HG03432 (cell line): Measurements from ENCODE around the gene PDCD10.

ENCODE experiments used
- ATAC-seq: cut with Tn5 transposase; IDR thresholded peaks from one replicate; pipeline ENCODE4 v1.9.1; 2021; ENCODE audit warnings: mild to moderate bottlenecking, moderate library complexity; ENCODE audit not compliant: unreplicated experiment

The PDCD10 gene

DNA sequence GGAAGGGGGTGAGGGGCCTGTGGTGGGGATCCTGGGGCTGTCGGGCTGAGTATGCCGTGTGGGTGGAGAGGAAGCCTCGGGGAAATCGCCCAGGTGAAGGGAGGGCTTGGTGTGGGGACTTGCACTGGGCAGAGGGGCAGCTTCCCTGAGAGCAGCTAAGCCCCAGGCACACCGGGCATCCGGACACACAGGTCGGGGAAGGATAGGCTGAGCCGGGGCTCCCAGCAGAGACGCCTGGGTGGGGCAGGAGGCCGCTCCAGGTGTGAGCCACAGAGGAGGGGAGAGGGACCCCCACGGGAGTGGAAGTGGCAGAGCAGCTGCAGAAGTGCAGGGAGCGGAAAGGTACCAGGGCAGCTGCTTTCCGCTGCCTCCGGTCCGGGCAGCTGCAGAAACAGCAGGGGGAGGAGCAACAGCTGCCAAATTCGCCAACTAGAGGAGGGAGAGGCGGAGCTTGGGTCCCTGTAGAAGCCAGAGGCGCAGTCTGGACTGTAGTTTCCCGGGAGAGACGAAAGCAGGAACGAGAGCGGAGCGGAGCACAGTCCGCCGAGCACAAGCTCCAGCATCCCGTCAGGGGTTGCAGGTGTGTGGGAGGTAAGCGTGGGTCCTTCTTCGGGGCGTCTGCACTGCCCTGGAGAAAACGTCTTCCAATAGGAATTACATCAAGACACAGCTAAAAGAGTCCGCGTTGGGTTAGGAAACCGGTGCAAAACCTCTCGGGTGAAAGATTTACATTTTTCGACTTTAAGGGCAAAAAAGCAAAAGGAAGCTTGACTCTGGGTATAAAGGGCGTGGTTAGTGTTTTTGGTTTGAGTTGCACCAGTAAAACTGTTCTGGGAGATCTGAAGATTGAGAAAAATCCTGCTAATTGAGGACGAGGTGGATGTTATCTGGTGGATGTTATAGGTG lies 794 bp upstream of the PDCD10 start, which contains the start of gene SERPINI1:
TSS of gene SERPINI1 (plus strand) at position 489 of the 906 bp plus-strand sequence. CDS start 53,408 bp downstream, outside the sequence.
- peak; percentile 69 for ATAC-seq

DNA sequence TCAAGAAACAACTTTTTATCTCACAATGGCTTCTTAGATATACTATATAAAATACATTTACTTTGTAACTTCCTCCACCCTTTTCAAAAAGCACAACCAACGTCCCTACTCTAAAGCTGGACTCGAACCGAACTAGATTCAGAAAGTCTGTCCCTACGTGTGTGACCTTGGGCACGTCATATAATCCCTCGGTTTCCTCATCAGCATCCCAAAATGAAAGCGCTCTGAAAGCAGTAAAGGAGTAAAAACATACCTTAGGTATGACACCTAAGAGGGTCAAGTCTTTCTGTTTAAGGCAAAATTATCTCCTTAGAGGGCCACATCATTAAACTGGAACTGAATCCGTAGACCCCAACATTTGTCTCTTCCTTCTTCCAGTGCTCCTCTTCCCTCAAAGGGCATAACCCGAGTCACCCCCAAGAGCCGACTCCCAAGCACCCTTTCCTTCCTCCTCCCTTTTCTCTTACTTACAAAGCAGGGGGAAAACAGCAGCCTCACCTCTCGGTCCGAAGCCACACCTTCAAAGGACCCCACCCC lies 663 bp downstream of the PDCD10 start:
- no peak for ATAC-seq

DNA sequence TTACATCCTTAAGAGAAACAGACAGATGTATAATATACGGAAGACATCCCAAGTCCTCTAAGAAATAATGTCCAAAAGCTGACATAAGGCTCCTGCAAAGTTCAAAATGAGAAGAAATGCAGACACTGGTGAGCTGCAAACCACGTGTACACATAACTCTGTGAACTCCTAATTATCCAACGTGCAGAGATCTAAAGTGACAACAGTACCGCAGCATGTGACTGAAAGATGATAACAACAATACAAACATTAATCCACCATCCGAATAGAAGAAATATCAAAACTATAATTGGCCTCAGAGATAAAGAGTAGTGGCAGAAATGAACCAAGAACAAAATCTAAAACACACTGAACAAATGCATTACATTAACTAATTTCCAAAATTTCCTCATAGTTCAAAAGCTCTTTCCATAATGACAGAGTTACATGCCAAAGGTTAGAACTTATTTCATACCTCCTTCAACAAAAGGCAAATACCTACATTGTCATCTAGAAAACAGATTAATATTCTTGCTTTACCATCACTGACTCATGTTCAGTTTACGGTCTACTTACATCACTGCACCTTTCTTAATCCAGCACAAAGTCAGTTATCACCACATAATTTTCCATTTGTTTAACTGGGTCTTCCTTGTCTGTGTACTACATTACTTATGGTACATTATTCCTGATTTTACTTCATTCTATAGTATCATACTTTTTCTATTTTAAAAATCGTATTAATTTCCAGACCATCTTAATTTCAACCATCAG lies 2.2 kb downstream of the PDCD10 start:
- ATAC-seq: no peak

DNA sequence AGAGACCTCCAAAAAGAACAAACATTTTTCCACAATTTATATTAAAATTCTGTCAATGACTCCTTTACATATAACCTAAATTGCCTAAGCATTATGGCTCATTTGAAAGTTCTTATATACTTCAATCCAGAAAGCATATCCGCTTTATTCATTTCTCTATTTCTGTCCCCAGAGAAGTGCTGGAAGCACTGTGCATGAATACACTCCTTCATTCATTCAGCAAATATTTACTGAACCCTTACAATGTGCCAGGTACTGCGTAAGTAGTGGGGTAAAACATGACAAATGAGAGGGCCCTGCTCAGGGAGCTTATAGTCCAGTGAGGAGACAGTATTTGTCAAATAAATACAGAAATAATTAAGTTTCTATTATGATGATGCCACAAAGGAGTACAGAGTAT lies 3.3 kb downstream of the PDCD10 start:
- ATAC-seq: no peak

DNA sequence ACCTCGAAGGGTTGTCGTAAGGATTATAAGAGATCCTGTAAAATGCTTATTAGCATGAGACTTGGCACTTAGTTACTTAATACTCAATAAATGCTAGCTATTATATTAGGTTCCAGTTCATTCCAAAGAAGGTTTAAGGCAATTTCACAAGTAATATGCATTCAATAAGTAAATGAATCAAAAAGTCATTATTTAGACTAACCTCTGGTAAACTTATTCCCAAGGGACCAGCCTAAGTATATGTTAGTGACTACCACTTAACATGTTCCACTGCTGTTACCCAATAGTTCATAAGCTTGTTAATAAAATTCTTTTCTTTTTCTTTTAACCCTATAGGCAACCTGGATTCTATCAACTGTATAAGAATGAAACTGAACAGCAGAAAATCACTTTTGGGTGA lies 5.1 kb downstream of the PDCD10 start:
- no peak for ATAC-seq

DNA sequence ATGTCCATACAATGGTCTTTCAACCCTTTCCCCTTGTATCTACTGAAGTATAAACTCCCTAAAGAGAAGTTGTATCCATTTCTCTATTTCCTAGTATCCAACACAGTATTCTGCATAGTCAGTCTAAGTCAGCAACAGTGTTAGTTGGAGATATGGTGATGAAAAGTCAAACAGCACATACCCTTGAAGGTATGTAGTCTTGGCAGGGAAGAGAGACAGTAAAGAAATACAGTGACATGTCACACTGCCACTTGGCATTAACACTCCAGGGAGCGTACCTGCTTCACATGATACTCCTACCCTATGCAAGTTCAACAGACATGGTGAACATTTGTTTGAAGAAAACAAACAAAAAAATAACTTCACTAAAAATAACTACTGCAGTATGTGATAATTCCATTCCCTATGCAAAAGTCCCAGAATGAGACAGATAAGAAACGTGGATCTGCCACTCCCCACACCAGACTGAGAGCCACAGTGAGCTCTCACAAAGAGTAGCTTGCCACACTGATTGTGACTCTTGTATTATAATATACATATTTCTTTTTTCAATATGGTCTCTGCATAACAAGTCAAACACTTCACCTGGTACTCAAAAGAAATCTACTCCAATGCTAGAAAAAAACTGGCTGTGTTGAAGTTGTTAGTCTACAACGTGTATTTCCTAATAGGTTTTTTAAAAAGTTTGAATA lies 5.9 kb downstream of the PDCD10 start:
- no peak for ATAC-seq

DNA sequence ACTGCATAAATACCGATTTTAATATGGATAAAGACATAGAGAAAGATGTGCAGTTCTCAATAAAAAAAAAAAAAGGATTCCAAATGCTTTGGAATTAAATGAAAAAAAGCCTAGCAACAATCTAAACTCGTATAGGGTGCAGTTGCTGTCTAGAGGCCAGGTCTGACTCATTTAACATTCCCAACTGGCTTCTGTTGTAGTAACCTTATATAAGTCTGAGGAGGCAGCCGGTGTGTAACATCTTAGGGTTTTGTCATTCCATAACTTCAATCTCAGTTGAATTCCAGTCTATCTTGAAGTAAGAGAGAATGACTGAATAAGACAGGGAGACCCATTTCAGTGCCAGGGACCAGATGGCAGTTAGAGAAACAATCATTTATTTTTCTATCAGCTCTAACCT lies 6.5 kb downstream of the PDCD10 start:
- ATAC-seq: no peak

DNA sequence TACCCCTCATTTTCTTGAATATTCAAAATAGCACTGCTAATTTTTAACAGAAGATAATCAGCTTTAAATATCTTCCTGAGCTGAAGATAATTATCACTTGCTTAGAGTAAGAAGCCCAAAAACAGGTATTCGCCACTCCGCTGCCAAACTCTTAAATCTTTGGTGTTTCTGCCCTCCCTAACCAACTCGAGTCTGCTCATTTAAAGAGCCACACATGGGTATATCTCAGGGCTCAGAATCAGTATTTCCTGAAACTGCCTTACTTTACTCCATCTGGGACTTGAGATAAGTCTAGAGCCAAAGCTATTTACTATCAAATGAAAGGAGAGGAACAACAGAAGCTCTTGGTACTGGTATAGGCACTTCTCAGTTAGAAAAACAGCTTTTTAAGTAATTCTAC lies 10.8 kb downstream of the PDCD10 start:
- no peak for ATAC-seq

DNA sequence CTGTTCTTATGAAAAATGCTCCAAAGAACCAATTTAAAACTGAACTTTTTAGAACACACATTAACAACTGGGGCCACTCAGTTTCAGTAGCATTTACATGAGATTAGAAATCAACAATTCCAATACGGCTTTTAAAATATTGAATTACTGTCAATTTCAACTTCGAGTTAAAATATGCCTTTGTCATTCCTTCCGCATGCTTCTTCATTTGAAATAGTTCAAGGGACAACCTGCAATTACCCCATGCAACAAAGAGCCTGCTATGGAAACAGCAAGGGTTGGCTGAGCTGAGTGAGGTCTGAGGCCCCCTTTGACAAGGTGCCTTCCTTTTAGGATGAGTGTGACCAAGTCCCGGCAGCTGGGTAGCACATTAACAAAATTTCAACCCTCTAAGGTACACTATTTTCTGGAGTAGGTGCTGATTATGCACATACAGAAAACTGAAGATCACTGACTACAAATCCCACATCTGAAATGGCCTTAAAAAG lies 11.6 kb downstream of the PDCD10 start:
- no peak for ATAC-seq

DNA sequence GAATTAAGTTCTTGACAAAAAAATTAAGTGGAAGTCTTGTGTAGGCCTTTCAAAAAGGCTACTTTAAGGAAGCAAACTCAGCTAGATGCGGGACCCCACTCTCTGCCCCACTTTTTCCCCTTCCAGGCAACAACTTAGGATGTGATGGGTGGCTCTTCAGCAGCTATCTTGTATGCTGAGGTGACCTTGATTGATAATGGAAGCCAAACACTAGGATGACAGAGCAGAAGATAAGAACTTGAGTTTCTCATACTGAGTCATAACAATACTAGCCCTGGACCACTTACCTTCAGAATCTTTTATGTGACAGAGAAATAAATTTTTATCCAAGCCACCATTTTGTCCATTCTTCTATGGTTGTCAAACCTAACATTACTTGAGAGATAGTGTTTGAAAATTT lies 16.1 kb downstream of the PDCD10 start:
- ATAC-seq: no peak

DNA sequence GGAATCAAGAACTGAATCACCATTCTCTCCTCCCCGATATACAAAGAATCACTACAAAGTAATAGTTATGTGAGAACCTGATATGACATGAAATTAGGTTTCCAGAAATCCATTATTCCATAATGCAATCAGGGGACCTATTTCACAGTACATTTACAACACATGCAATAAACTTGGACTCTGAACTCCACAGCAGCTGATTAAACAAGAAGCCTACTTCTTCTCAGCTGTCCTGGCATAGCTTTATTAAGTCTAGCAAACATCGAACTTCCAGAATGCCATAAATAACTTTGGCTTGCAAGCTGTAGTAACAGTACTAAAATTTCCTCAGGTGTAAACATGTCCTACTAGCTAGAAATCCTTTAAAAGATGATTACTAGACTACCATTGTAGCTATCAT lies 17.8 kb downstream of the PDCD10 start:
- no peak for ATAC-seq

DNA sequence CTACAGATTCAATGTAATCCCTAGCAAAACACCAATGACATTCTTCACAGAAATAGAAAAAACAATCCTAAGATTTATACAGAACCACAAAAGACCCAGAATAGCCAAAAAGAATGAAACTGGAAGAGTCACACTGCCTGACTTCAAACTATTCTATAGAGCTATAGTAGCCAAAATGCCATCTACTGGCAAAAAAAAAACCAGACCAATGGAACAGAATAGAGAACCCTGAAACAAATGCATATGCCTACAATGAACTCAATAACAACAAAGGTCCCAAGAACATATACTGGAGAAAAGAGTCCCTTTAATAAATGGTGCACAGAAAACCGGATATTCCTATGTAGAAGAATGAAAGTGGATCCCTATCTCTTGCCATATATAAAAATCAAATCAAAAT lies 19.8 kb downstream of the PDCD10 start:
- no peak for ATAC-seq

DNA sequence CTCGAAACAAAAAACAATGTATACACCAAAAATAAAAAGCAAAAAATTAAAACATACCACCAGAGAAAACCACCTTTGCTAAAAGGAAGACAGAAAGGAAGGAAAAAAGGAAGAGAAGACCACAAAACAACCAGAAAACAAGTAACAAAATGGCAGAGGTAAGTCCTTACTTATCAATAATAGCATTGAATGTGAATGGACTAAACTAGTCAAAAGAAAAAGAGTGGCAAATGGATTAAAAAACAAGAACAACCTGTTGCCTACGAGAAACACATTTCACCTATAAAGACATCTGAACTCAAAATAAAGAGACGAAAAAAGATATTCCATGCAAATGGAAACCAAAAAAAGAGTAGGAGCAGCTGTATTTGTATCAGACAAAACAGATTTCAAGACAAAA lies 22.2 kb downstream of the PDCD10 start:
- ATAC-seq: no peak

DNA sequence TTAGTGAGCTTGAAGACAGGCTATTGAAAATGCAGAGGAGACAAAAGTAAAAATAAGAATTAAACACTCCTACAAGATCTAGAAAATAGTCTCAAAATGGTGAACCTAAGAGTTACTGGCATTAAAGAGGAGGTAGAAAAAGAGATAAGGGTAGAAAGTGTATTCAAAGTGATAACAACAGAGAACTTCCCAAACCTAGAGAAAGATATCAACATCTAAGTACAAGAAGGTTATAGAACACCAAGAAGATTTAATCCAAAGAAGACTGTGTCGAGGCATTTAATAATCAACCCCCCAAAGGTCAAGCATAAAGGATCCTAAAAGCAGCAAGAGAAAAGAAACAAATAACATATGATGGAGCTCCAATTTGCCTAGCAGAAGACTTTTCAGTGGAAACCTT lies 23.3 kb downstream of the PDCD10 start:
- no peak for ATAC-seq

DNA sequence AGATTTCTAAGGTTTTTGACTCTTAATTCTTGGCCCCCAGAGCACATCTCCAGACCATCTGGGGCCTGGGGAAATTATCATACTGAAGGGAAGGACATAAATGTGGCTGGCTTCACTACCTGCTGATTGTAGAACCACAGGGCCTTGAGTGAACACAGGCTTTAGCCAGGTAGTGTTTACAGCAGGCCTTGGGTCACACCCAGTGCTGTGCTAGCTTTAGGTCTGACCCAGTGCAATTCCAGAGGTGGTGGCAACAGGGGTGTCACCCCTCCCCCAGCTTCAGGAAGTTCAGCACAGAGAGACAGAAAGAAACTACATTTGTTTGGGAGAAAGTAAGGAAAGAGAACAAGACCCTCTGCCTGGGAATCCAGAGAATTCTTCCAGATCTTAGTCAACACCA lies 24.1 kb downstream of the PDCD10 start:
- ATAC-seq: no peak

DNA sequence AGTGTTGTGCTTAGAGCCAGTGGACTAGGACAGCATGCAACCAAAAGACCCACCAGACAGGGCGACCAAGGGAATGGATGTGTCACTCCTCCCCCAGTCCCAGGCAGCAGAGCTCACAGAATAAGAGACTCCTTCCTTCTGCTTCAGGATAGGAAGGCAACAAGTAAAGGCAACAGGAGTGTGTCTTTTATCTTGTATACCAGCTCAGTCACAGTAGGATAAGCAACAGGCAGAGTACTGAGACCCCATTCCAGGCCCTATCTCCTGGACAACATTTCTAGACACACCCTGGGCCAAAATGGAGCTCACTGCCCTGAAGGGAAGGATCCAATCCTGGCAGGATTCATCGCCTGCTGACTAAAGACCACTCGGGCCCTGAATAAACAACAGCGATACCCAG lies 25.0 kb downstream of the PDCD10 start:
- no peak for ATAC-seq

DNA sequence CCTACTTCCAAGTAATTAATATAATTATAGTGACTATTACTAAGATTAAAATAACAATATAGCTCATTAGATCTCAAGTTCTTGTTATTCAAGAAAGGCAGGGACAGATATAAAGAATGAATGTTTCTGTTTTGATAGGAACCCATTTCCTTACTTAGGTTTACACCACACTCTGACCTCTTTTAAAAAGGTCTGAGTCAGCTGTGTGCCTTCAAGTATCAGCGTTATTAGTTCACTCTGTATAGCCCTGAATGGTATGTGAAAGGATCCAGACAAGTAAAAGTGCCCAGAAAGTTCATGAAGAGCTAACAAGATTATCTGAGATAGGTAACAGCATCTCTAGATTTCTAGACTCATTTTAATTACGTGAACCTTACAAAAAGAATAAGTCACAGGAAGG lies 28.9 kb downstream of the PDCD10 start:
- ATAC-seq: no peak

DNA sequence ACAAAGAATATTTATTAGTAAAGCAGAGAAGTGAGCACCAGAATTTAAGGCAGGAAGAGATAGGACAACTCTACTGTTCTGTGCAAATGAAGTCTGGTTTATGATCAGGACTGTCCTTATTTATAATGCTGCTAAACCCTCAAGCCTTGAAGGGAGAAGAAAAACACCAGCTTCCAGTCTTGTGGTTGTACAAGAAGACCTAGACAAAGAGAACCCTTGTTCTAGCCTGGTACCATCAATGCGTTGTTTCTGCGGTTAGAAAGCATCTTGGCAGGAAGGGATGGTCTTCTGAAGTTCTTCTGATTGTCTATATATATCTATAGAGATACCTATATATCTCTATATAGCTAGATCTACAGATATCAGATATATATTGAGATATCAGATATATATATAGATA lies 33.8 kb downstream of the PDCD10 start:
- no peak for ATAC-seq

DNA sequence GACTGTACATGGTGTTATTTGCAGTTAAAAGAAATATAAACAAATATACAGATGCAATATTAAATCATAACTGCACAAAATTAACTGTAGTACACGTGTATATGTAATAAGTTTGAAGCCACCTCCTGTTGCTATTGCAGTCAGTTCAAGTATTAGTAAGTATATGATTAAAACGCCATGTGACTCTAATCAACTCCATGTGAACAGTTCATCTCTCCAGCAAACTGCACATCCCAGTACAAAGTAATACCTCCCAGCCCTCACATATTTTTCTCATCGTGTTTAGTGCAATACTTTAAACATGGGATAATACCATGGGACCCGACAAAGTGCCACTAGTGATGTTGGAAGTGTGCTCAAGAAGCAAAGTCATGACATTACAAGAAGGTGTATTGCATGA lies 34.6 kb downstream of the PDCD10 start:
- ATAC-seq: no peak

DNA sequence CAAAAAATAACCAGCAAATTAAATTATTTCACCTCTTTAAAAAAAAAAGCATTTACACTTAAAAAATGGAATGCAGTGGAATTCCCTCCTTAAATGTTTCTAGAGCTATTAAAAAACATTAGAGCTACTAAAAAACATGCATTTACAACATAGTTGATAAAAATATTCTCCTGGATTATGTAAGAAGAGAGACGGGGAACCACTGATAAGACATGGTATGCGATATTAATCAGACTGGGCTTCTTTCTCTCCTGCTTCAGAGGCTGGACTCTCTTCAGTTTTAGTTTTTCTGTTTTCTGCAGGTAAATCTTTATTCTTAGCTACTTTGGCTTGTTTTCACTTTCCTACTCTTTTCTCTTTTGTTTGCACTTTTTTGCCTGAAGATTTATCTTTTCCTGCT lies 40.6 kb downstream of the PDCD10 start:
- ATAC-seq: no peak

DNA sequence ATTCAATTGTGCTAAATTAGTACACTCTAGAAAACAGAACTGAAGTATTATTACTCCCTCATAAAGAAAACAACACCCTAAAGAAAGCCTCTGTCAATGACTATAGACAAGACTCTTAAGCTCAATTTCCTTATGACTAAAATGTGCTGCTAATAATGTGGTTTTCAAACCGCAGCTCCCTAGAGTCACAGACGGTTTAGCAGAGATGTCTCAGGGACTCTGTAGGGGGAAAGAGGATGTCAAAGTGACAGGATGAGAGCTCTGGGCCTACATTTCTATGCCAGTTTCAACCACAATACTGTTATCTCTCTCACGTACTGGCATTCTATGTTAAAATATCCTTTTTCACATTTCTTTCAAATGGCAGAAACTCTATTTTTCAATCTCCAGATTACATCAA lies 43.3 kb downstream of the PDCD10 start:
- ATAC-seq: peak; percentile 100
